Left hindlimb (tissue), 1 donor: ENCODE results near the gene PLCL2.

Experiments used
- DNase-seq: peaks from one replicate; pipeline ENCODE4 v3.0.0-alpha.2; 2018

The PLCL2 gene

DNA sequence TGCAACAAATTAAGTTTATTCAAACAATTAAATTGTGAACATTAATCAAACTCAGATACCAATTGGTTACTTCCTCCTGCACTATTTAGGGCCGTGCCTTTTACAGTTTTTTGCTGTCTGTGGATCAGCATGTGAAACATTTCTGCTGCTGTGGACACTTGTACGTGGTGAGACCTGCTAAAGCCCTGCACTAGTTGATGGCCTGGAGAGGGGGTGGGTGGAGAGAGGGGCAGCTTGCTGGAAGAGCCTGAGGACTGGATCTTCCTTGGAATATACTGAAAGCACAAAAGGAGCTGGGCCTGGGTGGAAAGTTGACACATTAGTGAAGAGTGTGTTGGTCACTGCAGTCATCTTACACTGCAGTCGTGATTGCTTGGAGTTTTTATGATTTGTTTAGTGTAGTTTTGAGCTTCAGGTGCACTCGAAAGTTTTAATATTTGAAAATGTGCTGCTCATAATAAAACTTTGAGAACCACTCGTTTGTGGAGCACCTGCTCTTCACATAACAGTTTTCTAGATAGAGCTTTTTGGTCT, 11.4 kb downstream of the PLCL2 start:
- DNase-seq = no peak

- DNase-seq = no peak
Observed at GRCh38 chr3:16896820-16897219, 12.1 kb downstream of the PLCL2 start.

GRCh38 chr3:16897254-16897926, 12.6 kb downstream of the PLCL2 start:
- no peak for DNase-seq

- DNase-seq = no peak
Observed at GRCh38 chr3:16898595-16899395, 14.0 kb downstream of the PLCL2 start.

GRCh38 chr3:16899919-16900318, 15.2 kb downstream of the PLCL2 start:
- DNase-seq = no peak

DNA sequence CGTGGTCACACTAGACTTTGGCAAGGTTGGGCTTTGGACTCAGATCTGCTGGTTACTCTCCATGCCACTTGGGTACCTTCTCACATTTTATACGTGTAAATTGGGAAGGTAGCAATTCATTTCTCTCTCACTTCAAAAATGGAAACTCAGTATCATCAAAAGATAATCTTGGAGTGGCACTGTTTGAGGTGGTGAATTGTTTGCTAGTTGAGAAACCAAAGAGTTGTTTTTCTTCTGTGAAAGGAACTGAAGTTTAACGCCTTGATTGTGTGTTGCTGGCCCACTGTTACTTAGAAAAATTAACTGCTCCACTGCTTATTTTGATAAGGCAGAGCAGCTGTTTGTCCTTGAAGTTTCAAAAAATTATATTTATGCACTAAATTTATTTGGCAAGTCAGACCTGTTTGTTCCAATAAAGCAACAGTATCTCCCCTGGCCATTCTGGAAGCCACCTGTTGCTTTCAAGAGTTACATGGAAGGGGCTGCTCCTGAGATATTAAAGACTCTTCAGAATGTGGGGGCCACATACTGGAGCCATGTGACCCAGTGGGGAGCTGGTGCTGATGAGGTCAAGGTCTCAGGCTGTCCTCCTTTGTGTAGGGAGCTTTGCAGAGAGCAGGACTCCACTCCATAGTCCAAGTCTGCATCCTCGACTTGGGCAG, 16.2 kb downstream of the PLCL2 start:
- DNase-seq = no peak

- DNase-seq = no peak
Observed at GRCh38 chr3:16904423-16905417, 20.0 kb downstream of the PLCL2 start.

GRCh38 chr3:16905704-16906103, 20.9 kb downstream of the PLCL2 start:
- DNase-seq = no peak

DNA sequence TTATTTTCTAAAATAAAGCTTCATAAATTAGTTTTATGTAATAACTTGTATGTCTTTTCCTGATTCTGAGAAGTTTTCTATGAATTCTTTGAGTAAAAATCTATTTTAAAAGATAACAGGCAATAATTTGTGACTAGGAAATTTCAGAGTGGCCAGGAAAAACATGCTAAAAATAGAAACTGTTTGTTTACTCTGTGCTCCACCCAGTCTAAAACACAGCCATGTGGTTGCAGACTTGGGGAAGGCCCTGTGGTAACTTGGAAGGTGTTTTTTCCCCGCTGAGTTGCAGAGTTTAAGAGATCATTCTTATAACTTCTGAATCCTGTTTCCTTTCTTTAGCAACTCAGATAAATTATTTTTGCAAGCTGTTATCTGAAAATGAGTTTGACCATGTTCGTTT, 21.9 kb downstream of the PLCL2 start:
- no peak for DNase-seq

GRCh38 chr3:16907243-16907642, 22.5 kb downstream of the PLCL2 start:
- DNase-seq = no peak

GRCh38 chr3:16908016-16908807, 23.5 kb downstream of the PLCL2 start:
- no peak for DNase-seq

DNA sequence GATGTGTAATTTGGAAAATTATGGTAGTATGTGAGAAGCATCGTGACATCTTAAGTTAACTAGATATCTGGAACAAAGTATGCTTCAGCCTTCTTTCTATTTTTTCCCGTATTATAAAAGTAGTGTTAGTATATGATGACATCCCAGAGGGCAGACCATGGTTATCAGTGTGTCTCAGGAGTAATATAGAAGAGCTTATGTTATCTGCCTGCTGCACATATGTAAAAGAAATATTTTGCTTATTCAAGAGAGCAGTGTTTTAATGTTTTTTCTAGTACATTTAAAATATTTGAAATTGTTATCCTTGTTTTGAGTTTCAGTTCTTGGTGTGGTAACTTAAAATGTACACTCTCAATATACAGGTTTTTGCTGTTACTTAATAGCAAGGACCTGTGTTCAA, 24.1 kb downstream of the PLCL2 start:
- no peak for DNase-seq

GRCh38 chr3:16909802-16910201, 25.0 kb downstream of the PLCL2 start:
- no peak for DNase-seq

DNA sequence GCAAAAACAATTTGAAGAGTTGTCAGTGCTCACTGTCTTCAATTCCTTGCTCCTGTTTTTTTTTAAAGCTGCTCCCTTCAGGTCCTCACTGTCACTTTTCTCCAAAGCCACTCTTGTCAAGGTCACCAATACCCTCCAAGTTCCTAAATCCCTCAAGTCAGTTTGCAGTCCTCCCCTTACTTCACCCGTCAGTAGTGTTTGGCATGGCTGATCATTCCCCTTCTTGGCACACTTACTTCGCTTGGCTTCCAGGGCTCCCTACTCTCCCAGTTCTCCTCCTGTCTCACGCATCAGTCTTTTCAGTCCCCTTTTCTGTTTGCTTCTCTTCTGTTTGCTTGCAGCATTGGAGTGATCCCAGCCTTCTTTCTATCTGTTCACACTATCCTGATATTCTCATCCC, 25.5 kb downstream of the PLCL2 start:
- no peak for DNase-seq

DNA sequence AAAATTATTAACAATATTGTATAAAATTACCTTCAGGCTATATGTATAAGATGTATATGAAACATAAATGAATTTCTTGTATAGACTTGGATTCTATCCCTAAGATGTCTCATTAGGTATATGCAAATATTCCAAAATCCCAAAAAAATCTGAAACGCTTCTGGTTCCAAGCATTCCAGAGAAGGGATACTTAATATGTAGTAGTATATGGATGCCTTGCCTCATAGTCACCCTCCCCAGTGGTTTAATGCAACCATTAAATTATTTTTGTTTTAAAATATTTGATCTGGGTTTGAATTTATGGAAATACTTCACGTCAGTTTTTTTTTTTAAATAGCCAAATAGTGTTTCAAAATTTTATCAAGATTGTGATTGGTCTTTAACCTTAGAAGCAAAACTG, 27.2 kb downstream of the PLCL2 start:
- DNase-seq = no peak

GRCh38 chr3:16912400-16913263, 27.9 kb downstream of the PLCL2 start:
- no peak for DNase-seq

DNA sequence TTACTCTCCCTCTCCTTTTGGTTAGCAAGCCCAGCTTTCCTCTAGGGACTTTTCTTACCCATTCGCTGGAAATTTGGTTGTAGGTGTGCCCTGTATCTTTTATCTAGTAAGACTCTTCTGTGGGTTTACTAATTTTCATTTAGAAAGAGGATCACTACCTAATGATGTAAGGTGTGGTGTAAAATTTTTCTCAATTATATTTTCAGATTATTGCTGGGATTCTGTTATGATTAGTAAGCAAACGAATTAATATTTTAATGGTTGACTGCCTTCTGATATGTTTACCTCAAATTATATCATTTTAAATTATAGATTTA, 28.5 kb downstream of the PLCL2 start:
- DNase-seq = no peak

DNA sequence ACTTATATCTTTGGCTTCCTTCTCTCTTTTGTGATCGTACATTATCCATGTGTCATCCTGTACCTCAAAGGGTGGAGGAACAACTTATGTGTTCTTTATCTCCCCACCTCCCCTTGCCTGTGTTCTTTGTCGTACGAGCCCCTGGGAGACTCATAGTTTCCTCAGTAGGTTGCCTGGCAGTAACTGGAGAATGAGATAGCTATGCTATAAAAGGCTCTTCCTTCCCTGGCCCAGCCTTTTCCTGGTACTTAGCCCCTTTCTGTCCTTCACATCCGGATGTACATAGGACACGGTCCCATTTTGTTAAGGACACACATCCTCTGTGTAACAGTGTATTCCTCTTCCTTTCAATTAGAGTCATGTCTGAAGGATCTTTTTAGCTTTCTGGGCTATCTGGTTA, 32.1 kb downstream of the PLCL2 start:
- no peak for DNase-seq

DNA sequence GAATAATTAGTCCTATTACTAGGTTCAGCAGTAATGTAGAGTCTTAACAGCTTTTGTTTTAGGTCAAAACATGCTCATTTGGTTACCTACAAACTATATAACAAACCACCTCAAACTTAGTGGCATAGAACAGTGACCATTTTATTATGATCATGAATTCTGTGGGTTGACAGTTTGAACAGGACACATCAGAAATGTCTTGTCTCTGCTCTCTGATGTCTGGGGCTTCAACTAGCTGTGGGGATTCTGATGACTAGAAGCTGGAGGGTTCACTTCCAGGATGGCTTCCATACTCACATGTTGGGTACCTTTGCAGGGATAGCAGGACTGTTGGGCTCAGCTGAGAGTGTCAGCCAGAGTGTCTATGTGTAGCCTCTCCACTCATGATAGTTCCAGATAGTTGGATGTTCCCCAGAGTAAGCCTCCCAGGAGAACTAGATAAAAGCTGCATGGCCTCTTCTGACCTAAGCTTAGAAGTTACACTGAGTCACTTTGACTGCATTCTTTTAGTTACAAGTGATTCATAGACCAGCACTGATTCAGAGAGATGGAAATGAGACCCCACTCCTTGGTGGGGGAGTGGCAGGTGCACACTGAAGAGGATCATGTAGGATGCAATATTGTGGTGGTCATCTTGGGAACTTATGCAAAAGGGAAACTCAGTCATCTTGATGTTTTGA, 32.6 kb downstream of the PLCL2 start:
- DNase-seq = no peak
